HG02884 (cell line): Measurements from ENCODE around the gene DPYSL3.

Source experiments
- ATAC-seq: cut with Tn5 transposase; IDR thresholded peaks from one replicate; pipeline ENCODE4 v1.9.1; 2021; ENCODE audit warnings: mild to moderate bottlenecking, moderate library complexity; ENCODE audit not compliant: unreplicated experiment

Gene DPYSL3

DNA sequence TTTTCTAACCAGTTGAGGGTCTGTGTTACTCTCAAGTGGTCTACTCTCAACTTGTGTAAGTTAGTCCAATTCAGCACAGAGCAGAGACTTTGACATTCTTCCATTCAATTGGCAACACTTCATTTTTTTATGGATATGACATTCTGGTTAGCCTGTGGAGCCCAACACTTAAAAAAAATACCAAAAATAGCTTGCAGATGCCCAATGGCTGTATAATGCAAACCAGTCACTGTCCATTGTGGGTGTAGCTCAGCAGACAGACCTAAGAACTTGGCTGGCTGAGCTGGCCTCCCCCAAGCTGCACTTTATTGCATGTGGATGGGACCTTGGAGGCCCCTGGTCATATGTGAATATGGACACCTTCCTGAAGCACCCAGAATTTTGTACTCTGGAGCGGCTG lies 103.2 kb downstream of the DPYSL3 start:
- ATAC-seq = no peak

DNA sequence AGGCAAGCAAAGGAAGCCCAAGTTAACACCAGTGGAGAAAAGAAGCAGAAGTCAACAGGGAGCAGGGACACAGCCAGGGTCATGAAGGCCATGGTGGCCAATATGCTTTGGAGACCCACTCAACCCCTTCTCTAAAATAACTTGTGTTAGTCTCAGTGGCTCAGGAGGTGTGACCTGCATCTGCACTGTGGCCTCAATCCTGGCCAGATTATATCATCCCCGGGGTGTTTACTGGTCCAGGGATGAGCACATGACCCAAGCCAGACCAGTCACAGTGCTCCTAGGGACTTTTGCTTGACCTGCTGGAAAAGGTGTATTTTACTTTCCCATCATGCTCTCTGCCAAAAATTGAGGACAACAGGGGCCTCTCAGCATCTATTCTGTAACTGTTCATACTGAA lies 105.2 kb downstream of the DPYSL3 start:
- ATAC-seq = peak; percentile 7

DNA sequence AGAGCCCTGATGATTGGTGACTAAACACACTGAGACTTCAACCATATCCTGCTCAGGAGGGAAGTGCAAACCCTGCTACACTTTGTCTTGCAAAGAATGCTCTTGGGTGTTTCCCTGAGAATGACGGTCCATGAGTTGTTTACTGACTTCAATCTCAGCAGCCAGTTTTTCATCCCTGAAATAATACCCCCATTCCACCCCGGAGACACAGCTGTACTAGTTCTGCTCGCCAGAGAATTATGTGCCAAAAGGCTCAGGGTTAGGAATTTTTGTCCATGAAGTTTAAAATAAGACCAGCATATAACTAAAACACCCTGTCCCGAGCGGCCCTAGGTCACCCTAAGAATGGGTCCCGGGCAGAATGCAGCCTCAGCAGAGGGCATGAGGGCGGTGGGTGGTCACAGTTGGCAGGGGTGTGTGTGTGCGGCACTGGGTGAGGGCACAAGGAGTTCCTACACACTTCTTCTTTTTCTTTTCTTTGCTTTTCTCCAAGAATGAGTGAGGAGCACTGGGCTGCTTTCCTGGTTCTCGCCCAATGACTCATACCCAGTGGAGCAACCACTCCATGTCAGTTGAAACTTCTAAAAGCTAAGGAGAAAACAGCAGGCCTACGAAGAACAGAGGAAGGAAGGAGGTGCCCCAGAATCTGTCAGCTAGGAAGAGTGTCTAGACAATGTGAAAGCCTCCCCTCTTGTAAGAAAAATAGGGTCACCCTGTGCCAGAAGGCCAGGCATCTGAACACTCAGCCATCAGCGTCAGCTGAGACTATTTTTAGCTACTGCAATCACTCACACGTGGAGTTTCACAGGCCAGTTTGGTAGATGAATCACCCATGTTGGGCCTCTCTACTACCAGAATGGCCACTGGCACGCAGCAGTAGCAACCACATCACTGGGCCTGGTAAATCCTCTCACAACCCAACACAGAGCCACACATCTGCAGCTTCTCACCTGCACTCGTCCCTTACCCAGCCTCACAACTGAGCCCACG lies 105.9 kb downstream of the DPYSL3 start:
- ATAC-seq = peak; percentile 90

DNA sequence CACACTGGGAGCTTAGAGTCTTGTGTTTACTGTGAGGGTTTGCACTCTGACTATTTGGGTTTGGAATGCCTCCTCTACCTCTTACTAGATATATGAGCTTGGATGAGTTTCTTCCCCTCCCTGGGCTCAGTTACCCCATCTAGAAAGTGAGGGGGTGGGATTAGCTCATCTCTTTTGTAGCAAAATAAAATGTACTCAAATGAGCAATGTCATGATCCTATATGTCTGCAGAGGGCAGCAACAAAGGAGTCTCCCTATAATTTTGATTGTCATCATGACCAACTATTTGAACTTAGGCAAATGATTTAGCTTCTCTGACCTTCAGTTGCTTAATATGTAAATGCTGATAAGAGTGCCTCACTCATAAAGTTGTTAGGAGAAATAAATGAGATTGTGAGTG lies 109.0 kb downstream of the DPYSL3 start:
- no peak for ATAC-seq

DNA sequence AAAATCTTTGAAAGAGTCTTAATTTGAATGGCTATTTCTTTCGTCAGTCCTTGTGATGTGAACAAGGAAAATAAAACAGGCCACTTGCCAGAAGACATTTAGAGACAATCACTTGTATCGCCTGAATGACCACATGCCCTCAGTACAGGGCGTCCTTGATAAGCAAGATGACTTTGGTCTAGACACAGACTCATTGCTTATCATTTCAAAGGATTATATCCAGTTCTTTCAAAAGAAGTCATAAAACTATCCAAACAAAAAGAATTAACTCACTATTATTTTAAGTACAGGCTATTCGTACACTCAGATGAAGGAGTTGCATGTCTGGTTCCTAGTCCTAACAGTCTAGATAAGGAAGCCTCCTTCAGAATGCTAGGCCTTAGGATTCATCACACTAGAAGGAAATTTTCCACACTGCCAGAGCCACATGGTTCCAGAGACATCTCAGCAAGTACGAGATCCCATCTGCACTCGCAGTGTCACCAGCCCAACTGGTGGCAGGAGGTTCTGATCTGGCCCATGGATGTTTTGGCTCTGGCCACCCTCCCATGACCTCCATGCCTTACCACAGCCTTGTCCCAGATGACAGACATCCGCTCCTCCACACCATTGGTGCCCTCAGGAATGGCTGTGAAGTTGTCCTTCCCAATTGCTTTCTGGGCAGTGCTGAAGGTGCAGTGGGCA lies 109.6 kb downstream of the DPYSL3 start:
- no peak for ATAC-seq

DNA sequence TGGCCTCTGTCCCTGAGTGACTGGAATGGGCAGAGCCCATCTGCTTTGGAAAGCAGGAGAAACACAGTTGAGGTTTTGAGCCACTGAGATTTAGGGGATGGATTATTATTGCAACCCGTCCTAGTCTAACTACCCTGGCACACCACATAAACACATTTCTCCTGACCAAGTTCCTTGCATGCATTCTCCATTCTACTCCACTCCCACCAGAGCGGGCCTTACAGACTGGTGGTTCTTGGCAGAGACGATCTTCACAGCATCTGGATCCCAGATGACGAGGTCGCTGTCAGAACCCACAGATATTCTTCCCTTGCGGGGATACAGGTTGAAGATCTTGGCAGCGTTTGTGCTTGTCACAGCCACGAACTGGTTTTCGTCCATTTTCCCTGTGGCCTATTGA lies 111.0 kb downstream of the DPYSL3 start:
- no peak for ATAC-seq

DNA sequence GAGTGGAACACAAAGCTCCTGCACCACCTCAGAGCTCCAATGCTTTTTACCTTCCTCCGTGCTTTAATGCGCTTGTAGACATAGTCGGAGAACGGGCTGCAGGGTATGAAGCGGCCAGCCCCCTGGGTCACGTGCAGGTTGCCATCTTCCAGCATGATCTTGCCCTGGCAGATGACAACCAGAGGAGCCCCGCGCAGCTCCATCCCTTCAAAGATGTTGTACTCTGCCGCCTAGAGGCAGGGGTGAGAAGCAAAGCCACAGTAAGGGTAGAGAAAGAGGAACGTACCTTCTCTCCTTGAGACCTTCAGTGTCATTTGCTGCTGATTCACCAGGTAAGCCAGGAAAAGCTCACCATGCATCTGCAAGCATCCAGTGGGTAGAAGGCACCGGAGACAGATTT lies 112.3 kb downstream of the DPYSL3 start:
- no peak for ATAC-seq

DNA sequence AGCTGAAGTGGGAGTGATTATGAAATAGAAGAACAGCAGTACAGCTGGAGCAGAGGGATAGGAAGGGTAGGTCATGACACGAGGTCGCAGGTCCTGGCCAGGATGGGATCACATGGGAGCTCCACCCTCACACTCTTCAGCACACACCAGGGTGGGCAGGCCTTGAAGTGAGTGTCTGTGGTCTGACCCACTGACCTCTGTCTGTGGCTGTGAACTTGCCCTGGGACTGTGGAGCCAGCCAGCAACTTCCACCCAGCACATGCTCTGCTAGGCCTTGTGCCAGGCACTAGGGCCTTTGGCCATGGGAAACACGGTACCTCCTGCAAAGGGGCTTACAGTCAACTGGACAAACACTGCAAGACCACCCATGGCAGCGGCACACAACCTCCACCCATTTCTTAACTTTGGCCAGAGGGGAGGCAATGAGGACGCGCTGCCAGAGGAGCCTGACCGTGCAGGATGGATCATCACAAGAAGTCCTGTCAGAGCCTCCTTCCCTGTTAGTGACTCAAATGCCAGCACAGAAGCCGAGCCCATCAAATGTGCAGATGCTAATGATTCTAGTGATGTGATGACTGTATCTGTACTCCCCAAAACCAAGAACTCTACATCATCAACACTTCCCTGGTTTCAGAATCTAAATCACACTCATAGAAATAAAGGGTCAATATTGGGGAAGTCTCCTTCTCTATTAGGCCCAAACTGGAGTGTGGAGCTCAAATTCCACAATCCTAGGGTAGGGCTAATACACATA lies 113.6 kb downstream of the DPYSL3 start:
- ATAC-seq = no peak

DNA sequence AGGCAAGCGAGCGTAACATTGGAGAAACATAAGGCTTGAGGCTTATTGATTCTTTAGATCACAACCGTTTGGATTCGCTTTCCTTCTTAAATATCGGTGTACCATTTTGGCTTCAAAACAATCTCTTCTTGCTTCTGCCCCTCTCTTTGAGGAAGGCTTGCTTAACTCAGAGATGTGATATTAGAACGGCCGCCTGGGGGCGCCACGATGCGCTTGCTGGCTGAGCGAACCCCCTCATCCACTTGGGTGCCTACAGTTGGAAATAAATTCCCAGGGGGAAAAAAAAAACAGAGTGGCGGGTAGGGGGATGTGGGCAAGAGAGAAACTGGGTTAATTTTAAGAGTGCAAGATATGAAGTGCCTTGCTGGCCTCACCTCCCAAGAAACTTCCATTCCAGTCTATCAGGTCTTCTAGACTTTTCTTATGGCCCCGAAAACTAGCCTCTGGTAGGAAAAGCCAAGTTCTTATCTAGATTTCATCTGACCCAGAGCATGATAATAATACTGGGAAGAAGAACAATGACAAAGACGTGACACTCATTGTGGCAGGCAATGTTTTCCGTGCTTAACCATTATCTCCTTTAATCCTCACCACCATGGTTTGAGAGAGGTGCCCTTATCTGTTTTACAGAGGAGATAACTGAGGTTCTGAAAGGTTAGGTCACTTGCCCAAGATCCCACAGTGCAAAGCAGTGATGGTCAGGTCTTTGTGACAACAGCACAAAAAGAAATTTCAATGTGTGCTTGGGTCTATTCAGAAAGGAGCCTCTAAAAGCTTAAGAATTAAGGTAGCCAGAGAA lies 115.8 kb downstream of the DPYSL3 start:
- no peak for ATAC-seq

DNA sequence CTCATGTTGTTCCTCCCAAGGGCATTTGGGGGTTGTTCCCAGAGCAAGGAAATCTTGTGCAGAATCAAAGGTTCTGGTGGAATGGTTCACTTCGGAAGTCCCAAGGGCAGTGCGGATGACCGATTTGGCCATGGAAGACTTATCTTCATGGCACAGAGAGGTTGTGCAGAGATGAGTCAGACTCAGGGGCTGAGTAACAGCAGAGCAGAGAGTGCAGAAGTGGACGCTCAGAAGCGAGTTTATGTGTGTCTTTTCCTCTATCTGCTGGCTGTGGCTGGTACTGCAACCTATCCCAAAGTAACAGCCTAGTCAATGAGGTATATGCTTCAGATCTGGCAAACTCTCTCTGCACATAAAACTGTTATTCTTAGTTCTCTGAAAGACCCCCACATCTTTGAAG lies 118.1 kb downstream of the DPYSL3 start:
- ATAC-seq = peak; percentile 95

DNA sequence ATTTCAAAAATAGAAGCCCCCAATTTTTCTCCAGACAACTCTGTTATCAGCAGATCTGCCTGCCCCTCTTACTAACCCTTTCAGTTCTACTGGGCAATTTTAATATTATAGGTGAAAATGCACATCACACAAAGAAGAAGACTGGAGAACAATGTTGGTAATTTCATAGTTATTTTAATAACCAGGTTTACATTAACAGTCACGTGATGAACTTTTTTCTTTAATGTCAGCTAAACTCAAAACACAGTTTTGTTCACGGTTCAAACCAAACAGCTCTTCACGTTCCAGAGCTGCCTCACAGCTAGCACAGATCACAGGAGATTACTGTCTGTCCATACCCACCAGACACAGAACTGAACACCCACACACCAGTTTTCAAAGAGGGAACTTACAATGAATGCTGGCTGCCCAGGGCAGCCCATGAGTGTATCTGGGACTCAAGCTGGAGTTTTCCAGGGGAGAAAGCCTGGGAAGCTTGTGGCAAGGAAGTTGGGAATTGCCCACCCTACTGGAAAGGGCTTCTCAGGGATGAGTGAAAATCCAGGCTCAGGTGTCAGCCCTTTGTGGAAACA lies 119.1 kb downstream of the DPYSL3 start:
- ATAC-seq = no peak

DNA sequence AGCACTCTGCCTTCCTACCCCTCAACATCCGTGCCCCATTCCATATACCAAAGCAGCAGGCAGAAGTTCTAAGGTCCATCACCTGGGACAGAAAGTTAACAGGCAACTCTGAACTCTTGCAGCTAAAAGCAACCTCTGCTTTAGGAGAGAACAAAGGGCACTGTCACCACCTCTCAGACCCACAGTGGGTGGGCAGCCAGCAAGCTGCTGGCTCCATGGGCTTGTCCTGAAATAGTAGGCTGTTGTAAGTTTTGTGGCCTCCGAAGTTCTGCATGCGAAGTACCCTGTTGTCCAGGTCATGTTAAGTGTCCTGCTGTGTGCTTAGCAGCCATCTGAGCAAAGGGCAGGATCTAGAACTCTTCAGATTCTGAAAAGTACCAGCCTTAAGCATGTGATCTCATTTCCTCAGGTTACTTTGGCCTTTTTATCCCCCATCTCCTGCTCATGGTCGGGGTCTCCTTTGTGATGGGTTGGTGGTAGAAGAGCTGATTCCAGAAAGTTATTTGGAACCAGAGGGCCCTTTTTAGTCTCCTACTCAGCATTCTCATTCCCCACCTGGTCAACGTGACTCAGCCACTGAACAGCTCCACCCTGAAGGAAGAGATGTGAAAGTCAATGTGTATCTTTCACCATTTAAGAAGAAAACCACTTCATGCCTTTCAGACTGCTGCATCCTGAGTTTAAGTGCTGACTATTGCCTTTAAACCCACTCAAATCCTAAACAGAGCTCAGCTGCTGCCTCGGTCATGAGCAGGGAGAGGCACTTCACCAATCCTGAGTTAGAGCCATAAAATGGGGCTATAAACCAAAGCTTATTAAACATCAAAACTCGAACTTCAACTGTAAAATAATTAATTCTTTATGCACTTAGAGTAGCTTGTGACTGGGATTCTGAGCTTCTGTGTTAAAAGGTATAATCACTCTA lies 121.4 kb downstream of the DPYSL3 start:
- ATAC-seq = no peak

DNA sequence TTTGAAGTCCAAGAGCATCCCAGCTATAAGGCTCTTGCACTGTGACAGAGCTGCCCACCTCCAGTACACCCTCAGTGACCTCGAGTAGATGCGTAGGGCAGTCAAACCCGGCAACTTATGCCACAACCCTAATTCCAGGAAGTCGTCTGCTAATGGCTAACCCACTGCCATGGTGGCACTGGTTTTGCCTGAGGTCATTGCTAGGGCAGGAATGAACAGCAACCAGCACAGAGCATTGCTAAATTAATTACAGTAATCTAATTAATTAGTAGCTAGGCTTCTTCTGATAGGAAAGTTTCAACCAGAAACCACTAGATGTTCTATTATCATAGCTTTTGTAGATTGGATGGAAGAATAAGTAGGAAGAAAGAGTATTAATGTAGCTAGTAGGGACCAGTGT lies 122.8 kb downstream of the DPYSL3 start:
- no peak for ATAC-seq

DNA sequence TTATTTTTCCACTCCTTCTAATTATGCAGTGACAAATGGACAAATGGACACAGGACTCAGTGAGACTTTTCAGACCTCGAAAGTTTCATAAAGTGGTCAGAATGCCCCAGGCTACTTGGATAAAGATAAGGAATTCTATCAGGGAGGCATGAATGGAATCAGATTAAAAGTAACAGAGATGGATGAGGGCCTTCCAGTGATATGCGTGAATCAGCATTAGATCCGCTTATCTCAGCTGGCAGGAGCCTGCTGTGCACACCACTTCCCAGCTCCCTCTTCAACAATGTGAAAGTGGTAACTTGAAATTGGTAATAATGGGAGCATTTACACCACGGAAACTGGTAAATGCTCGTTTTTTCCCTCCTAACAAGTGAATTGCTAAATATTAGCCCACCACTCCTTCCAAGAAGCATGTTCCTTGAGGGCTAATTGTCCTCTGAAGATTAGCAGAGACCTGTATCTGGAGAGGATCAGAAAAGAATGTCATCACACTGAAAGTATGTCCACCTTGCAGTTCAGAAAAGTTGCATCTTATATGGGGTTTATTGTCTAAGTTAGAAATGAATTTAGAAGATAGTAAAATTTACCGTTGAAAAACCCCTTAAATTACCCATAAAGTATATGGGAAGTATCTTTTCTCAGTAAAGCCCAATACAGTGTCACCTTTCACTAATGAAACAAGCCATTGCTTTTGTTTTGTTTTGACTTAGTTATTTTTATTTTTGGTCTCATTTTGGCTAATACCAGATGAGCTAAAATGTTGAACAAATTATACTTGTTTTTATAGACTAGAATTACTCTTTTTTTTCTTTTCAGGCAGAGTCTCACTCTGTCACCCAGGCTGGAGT lies 125.3 kb downstream of the DPYSL3 start:
- no peak for ATAC-seq

DNA sequence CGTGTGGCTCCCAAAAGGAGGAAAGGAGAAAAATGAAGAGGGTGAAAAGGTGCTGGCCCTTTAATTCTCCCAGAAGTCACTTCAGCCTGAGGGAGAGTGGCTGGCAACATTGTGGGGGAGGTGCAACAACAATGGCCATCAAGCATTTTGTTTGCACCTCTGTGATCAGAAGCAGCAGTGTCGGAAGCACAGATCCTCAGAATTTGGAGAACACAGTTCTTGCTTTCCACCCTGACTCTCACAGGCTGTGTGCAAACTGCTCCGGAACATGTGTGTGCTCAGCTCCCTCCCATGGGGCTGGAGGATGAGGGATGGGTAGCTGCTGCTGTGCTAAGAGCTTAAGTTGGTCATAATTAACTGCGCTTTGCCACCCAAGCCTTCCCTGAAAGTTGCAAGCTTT lies 127.1 kb downstream of the DPYSL3 start:
- no peak for ATAC-seq

DNA sequence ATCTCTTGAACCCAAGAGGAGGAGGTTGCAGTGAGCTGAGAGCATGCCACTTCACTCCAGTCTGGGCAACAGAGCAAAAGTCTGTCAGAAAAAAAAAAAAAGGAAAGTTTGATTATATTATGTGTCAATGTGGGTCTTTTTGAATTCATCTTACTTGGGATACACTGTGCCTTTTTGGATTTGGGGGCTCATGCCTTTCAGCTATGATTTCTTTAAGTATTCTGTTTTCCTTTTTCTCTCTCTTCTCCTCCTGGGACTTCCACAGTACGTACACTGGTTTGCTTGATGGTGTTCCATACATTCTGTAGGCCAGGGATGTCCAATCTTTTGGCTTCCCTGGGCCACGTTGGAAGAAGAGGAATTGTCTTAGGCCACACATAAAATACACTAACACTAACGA lies 128.3 kb downstream of the DPYSL3 start:
- ATAC-seq = no peak

DNA sequence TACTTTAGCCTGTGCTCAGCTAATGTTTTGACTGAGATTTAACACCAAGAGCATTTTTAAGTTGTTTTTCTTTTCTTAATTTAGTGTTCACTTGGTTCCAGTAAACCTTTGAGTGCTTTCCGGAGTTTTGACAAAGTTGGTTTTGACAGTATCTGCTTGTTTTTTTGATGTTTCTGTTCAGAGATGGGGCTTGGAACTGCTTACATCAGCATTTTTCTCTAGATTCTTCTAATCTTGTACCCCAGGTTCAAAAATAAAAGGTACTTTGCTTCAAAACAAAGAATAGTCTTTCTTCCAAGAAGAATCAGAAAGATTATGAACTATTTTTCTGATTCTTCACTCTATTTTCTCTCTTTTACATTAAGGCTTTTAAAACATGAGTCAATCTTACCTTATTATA lies 132.2 kb downstream of the DPYSL3 start:
- no peak for ATAC-seq

DNA sequence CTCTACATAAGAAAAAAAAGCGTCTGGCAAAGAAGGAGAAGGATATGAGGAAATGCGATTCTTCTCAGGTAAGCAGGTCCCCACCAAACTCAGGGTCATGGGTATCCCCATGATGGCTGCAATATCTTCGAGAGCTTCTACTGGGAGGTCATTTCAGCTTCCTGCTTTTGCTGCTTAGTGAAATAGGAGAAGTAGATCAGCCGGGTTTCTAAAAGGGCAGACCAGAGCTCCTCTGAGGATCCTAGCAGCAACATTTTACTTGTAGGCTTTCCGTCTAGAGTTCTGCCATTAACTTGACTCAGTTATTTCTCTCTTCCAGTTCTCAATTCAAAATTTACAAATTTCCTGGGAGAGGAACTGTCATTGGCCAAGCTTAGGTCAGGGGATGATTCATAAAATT lies 134.7 kb downstream of the DPYSL3 start:
- ATAC-seq = no peak
